Neural cell (in vitro differentiated cells): ENCODE data around the gene OSCP1.

Experiments
- CTCF ChIP-seq: fragments of 450-650 bp; IDR thresholded peaks from 2 replicates; pipeline ENCODE4 v1.5.1; 2014; ENCODE audit warnings: antibody characterized with exemption, mild to moderate bottlenecking, moderate library complexity; ENCODE audit not compliant: poor library complexity, severe bottlenecking
- EP300 ChIP-seq: fragments of 450-650 bp; conservative IDR thresholded peaks from 2 replicates; pipeline ENCODE4 v1.6.1; 2014; ENCODE audit warnings: antibody characterized with exemption, mild to moderate bottlenecking, moderate library complexity; ENCODE audit not compliant: poor library complexity, severe bottlenecking
- EZH2 ChIP-seq: fragments of 200-600, 300-800 bp; shearing (Covaris generic), sonication (generic); IDR thresholded peaks from 2 replicates; pipeline ENCODE4 v1.6.1; 2014; ENCODE audit warnings: antibody characterized with exemption, low read length, borderline replicate concordance, mild to moderate bottlenecking; ENCODE audit not compliant: insufficient read depth, poor library complexity, severe bottlenecking
- MXI1 ChIP-seq: fragments of 450-650 bp; conservative IDR thresholded peaks from 2 replicates; pipeline ENCODE4 v1.6.1; 2014; ENCODE audit warnings: antibody characterized with exemption, mild to moderate bottlenecking; ENCODE audit not compliant: poor library complexity, severe bottlenecking
- POLR2AphosphoS5 ChIP-seq: IDR thresholded peaks from 2 replicates; pipeline ENCODE4 v1.6.1; 2012
- RAD21 ChIP-seq: fragments of 450-650 bp; conservative IDR thresholded peaks from 2 replicates; pipeline ENCODE4 v1.6.1; 2014; ENCODE audit warnings: antibody characterized with exemption, mild to moderate bottlenecking, moderate library complexity
- REST ChIP-seq: IDR thresholded peaks from 2 replicates; pipeline ENCODE4 v1.6.1; 2012; ENCODE audit warnings: borderline replicate concordance
- SMC3 ChIP-seq: fragments of 450-650 bp; conservative IDR thresholded peaks from 2 replicates; pipeline ENCODE4 v1.6.1; 2014; ENCODE audit warnings: antibody characterized with exemption, mild to moderate bottlenecking, moderate library complexity; ENCODE audit not compliant: poor library complexity
- TAF1 ChIP-seq: IDR thresholded peaks from 2 replicates; pipeline ENCODE4 v1.6.1; 2012; ENCODE audit warnings: low read depth

- no peak for TF ChIP-seq RAD21
- TF ChIP-seq EZH2, result no peak
- no peak for TF ChIP-seq REST
- TF ChIP-seq CTCF, result no peak
- no peak for TF ChIP-seq EP300
- TF ChIP-seq TAF1, result no peak
- no peak for TF ChIP-seq MXI1
- TF ChIP-seq SMC3, result no peak
- TF ChIP-seq POLR2AphosphoS5, result no peak
Observed at GRCh38 chr1:36492491-36492890, 42.2 kb upstream of the OSCP1 start.
